Parathyroid adenoma (tissue), 2 donors: ENCODE measurements around the gene ARHGAP6.

Experiments used
- H2AFZ ChIP-seq: fragments of 300-600 bp; sonication (generic); one replicate; pipeline ENCODE4 v1.7.0; 2017; ENCODE audit warnings: antibody characterized with exemption, mild to moderate bottlenecking
- H3K27ac ChIP-seq: fragments of 300-600 bp; sonication (generic); one replicate; pipeline ENCODE4 v1.7.0; 2017
- H3K27me3 ChIP-seq: fragments of 300-600 bp; sonication (generic); one replicate; pipeline ENCODE4 v1.7.0; 2017; ENCODE audit warnings: low read length; ENCODE audit not compliant: control insufficient read depth, insufficient read depth
- H3K36me3 ChIP-seq: fragments of 300-600 bp; sonication (generic); one replicate; pipeline ENCODE4 v1.7.0; 2017; ENCODE audit warnings: low read length; ENCODE audit not compliant: control insufficient read depth, insufficient read depth
- H3K4me1 ChIP-seq: fragments of 300-600 bp; sonication (generic); one replicate; pipeline ENCODE4 v1.7.0; 2017; ENCODE audit warnings: control low read depth
- H3K4me2 ChIP-seq: fragments of 300-600 bp; sonication (generic); one replicate; pipeline ENCODE4 v1.7.0; 2017; ENCODE audit warnings: low read length
- H3K4me3 ChIP-seq: fragments of 300-600 bp; sonication (generic); one replicate; pipeline ENCODE4 v1.7.0; 2017; ENCODE audit warnings: low read depth, low read length
- H3K79me2 ChIP-seq: fragments of 300-600 bp; sonication (generic); one replicate; pipeline ENCODE4 v1.7.0; 2017; ENCODE audit warnings: control low read depth
- H3K9ac ChIP-seq: fragments of 300-600 bp; sonication (generic); one replicate; pipeline ENCODE4 v1.7.0; 2017; ENCODE audit warnings: mild to moderate bottlenecking
- H3K9me3 ChIP-seq: fragments of 300-600 bp; sonication (generic); one replicate; pipeline ENCODE4 v1.7.0; 2017; ENCODE audit warnings: low read length; ENCODE audit not compliant: control insufficient read depth
- CTCF ChIP-seq: fragments of 300-600 bp; sonication (generic); IDR thresholded peaks from one replicate; pipeline ENCODE4 v1.7.0; 2017; ENCODE audit warnings: antibody characterized with exemption, mild to moderate bottlenecking
- donor health status: primary hyperparathyroidism.

ARHGAP6 gene

GRCh38 chrX:11266573-11267003 is 399.1 kb downstream of the ARHGAP6 start:
- H3K4me2 ChIP-seq, result no peak overlapping the region

GRCh38 chrX:11265352-11265751 is 400.4 kb downstream of the ARHGAP6 start:
- Histone ChIP-seq H3K9me3 (no peaks in the 10 kb centered on the region), H3K27me3 (no peaks in the 10 kb centered on the region), H3K36me3 (no peaks in the 10 kb centered on the region), H3K27ac (no peak overlapping the region), H3K4me3 (no peak overlapping the region), H3K79me2 (no peaks in the 10 kb centered on the region), H3K4me1 (no peaks in the 10 kb centered on the region), H2AFZ (no peak overlapping the region), H3K9ac (no peak overlapping the region), H3K4me2 (no peak overlapping the region)
- no peak for TF ChIP-seq CTCF

More at GRCh38 chrX:11266573-11267003, 399.1 kb downstream of the ARHGAP6 start:
- H3K36me3 ChIP-seq, result no peaks in the 10 kb centered on the region
- H3K79me2 ChIP-seq, result no peaks in the 10 kb centered on the region
- H3K9ac ChIP-seq, result no peak overlapping the region
- H3K27me3 ChIP-seq, result no peaks in the 10 kb centered on the region
- no peak overlapping the region for H3K4me3 ChIP-seq
- H3K4me1 ChIP-seq, result no peaks in the 10 kb centered on the region
- no peak overlapping the region for H2AFZ ChIP-seq
- no peak for TF ChIP-seq CTCF
- no peaks in the 10 kb centered on the region for H3K9me3 ChIP-seq
- peak overlapping the region; percentile 25 for H3K27ac ChIP-seq

- no peaks in the 10 kb centered on the region for H3K4me1 ChIP-seq
- no peak overlapping the region for H3K9ac ChIP-seq
- H3K4me2 ChIP-seq, result no peak overlapping the region
- H3K36me3 ChIP-seq, result no peaks in the 10 kb centered on the region
- TF ChIP-seq CTCF, result no peak
- no peaks in the 10 kb centered on the region for H3K27me3 ChIP-seq
- H2AFZ ChIP-seq, result no peak overlapping the region
- no peaks in the 10 kb centered on the region for H3K79me2 ChIP-seq
- no peak overlapping the region for H3K27ac ChIP-seq
- H3K9me3 ChIP-seq, result no peaks in the 10 kb centered on the region
- no peak overlapping the region for H3K4me3 ChIP-seq
Observed at GRCh38 chrX:11264925-11265324, 400.8 kb downstream of the ARHGAP6 start.

- no peak for TF ChIP-seq CTCF
- Histone ChIP-seq H3K4me2 (no peak overlapping the region), H3K79me2 (no peaks in the 10 kb centered on the region), H3K4me1 (no peaks in the 10 kb centered on the region), H2AFZ (no peak overlapping the region), H3K27ac (no peak overlapping the region), H3K4me3 (no peak overlapping the region), H3K9me3 (no peaks in the 10 kb centered on the region), H3K36me3 (no peaks in the 10 kb centered on the region), H3K9ac (no peak overlapping the region), H3K27me3 (no peaks in the 10 kb centered on the region)
Observed at GRCh38 chrX:11261260-11261659, 404.5 kb downstream of the ARHGAP6 start.

- Histone ChIP-seq H3K79me2 (no peaks in the 10 kb centered on the region), H3K4me1 (no peaks in the 10 kb centered on the region), H3K36me3 (no peaks in the 10 kb centered on the region), H3K27me3 (no peaks in the 10 kb centered on the region), H3K4me3 (no peak overlapping the region), H2AFZ (no peak overlapping the region), H3K27ac (no peak overlapping the region), H3K4me2 (no peak overlapping the region), H3K9ac (no peak overlapping the region), H3K9me3 (no peaks in the 10 kb centered on the region)
- TF ChIP-seq CTCF, result no peak
Observed at GRCh38 chrX:11259437-11259836, 406.3 kb downstream of the ARHGAP6 start.
